Upper lobe of left lung (tissue), 4 donors: Measurements from ENCODE around the gene SUFU.

ENCODE experiments used
- CTCF ChIP-seq, 6 experiments: fragments of 450-650 bp in 4 of 6; fragments of 200-600 bp in 2 of 6; sonication (generic) in 2 of 6; IDR thresholded peaks; one replicate each; pipeline ENCODE4 v1.5.1; 2016 to 2019; ENCODE audit warnings: antibody characterized with exemption in 6 of 6
- POLR2A ChIP-seq, 4 donors: fragments of 450-650 bp; IDR thresholded peaks; one replicate each; pipeline ENCODE4 v1.5.1; 2016 to 2017; ENCODE audit warnings: antibody characterized with exemption in 4 of 4, mild to moderate bottlenecking in 2 of 4
- POLR2AphosphoS5 ChIP-seq, 2 donors: sonication (generic); formaldehyde crosslinking; IDR thresholded peaks; one replicate each; pipeline ENCODE4 v1.5.1; 2017; ENCODE audit warnings: antibody characterized with exemption in 2 of 2

DNA sequence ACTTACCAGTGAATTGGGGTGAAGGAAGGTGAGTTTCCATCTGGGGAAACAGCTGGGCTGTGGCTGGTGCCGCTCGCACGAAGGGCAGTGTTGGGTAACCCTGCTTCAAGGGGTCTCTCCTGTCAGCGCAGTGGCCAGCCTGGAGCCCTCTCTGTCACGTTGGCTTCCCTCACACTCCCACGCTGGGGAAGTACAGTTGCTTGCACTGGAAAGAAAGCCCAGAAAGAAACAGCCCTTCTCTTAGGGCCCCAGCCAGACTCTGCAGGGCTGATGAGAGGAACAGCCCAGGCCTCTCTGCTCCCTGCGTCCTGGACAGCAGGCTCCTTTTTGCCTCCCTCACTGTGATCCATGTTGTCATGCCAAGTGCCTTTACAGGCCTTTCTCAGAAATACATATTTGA is 100.2 kb downstream of the SUFU start:
- TF ChIP-seq POLR2A (IDR thresholded peaks at IDR 0.05) (no peak), CTCF (IDR thresholded peaks at IDR 0.05) (no peak), POLR2AphosphoS5 (IDR thresholded peaks at IDR 0.05) (peak in 1 of 2 donors; percentile 31)
